NCI-H2029 treated with DMSO at 0.1 percent for 48 hours (cell line): ENCODE results near the gene PDP2.
"Not testable (repeated sequence)": the region's sequence is repeated elsewhere in the genome, so short reads cannot be mapped to it uniquely, and the experiment has no call there.

Source experiments
- DNase-seq: peaks from one replicate; lab custom pipeline; 2025; lab: John Stamatoyannopoulos, UW

The PDP2 gene

DNA sequence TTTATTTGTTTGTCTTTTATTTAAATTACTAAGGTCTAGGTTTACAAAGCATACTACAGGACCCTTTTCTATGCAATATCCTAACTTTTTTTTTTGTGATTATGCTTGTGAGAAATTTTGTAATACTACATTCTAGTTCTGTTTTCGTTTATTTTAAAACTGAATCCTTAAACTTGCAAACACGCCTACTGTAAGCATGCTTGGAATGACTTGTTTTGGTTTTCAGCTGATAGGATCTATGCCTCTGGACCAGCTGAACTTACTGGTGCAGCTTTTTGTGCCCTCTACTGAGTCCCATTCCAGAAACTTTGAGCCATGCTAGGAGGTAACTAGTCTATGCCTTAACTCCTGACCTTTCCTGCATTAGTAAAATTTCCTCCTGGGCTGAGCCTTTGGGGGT is 6.0 kb downstream of the PDP2 start:
- no peak for DNase-seq

DNA sequence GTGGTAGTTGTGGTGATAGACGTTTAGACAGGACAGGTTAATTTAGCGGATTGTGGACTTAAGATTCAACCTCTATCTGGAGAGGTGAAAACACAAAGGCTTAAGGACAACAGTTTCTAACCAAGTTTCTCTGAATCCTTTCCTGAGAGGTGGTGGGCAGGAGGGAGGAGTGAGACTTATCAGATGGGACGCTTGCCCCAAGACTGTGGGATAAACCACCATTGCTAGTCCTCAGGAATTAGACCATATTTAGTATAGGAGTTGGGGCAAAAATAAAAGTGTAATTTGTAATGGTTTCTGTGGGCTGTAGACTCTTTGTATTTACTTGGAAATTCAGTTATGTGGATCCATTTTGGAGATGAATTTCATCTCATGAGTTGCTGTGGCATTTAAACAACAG is 6.6 kb downstream of the PDP2 start:
- DNase-seq = no peak

DNA sequence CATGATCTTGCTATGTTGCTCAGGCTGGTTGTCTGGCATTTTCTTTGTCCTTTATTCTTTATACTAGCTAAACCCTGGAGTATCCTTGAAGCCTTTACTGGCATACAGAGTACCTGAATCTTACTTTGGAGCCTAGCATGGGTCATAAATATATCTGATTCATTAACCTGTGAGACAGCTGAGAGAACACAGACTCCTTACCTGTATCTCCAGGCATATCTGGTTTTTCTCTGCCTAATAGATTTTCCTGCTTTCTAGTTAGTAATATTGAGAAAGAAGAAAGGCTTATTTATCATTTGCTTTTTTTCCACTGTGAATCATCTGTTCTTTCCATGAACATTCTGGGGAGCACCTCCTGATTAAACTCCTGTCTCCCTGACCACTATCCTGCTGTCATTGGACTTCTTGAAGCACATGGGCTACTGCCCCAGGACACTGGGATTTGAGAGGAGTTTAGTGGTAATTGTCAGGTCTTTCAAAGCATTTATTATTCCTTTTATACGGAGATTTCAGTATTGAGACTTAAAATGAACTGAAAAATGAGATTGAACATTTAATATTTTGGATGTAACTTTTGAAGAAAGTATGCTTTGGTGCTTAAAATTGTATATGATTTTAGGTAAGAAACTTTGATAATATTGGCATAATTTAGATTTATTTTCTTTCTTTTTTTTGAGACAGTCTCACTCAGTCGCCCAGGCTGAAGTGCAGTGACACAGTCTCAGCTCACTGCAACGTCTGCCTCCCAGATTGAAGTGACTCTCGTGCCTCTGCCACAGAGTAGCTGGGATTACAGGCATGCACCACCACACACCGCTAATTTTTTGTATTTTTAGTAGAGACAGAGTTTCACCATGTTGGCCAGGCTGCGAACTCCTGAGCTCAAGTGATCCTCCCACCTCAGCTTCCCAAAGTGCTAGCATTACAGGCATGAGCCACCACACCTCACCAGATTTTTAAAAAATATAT is 8.6 kb downstream of the PDP2 start:
- no peak for DNase-seq

DNA sequence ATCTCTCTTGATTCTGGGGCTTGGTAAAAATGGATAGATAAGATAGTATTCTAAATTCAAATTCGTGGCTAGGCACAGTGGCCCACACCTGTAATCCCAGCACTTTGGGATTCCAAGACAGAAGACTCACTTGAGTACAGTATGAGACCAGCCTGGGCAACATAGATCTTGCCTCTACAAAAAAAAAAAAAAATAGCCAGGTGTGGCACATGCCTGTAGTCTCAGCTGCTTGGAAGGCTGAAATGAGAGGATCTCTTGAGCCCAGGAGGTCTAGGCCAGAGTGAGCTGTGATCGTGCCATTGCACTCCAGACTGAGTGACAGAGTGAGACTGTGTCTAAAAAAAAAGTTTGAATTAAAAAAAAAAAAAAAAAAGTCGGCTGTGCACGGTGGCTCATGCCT is 9.3 kb downstream of the PDP2 start:
- no peak for DNase-seq

DNA sequence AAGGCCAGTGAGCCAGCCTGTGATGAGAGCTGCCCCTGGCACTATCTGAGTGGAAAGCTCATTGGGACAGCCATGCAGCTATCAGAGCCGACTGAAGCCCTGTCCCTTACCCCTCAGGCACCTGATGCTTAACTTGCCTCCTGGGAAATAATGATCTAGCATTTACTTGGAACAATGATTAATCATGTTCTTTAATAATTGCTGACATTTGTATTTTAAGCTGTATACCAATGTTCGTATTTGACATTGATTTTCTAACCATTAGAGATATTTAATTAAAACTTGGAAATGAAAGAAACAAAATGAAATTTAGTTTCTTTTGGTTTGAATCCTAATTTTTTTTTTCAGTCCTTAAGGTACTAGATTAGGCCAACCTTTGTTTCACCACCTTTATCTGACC is 10.5 kb downstream of the PDP2 start:
- DNase-seq = no peak

DNA sequence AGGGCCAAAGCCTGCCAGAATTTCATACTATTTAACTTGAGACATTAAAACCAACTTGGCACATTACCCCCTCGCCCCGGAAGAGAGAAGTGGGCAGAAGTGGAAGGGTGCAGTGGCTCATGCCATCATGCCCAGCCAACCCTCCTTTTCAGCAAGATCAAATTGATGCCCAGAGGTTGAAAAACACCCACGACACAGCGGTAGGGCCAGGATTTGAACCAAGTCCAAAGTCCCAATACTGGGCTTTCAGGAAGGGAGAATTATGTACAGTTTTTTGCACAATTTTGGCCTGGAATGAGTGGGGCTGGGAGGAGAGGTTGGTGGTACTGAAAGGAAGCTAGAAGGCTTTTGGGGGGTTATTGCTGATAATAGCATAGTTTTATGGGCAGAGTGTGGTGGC is 11.0 kb downstream of the PDP2 start:
- no peak for DNase-seq

DNA sequence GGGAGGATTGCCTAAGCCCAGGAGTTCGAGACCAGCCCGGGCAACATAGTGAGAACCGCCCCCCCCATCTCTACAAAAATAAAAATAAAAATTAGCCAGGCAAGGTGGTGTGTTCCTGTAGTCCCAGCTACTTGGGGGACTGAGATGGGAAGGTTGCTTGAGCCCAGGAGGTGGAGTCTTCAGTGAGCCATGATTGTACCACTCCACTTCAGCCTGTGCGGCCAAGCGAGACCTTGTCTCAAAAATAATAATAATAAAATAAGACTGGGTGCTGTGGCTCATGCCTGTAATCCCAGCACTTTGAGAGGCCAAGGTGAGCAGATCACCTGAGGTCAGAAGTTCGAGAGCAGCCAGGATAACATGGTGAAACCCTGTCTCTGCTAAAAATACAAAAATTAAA is 11.5 kb downstream of the PDP2 start:
- no peak for DNase-seq

DNA sequence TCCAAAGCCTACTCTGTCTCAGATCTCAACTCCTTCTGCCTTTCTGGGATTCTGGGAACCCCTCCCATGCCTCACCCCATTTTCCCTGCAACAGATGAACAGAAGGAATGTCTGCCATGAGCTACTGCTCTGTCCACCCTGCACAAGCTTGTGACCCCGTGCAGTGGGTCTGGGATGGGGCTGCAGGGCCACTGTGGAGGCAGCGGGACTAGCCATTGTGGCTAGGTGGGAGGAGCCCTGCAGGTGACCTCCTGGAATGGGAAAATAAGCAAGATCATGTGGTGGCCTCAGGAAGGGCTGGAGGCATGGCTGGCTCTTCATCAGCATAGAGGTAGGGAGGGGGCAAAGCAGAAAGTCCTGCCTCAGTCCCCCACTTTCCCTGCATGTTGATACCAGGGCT is 13.7 kb downstream of the PDP2 start:
- DNase-seq = no peak

DNA sequence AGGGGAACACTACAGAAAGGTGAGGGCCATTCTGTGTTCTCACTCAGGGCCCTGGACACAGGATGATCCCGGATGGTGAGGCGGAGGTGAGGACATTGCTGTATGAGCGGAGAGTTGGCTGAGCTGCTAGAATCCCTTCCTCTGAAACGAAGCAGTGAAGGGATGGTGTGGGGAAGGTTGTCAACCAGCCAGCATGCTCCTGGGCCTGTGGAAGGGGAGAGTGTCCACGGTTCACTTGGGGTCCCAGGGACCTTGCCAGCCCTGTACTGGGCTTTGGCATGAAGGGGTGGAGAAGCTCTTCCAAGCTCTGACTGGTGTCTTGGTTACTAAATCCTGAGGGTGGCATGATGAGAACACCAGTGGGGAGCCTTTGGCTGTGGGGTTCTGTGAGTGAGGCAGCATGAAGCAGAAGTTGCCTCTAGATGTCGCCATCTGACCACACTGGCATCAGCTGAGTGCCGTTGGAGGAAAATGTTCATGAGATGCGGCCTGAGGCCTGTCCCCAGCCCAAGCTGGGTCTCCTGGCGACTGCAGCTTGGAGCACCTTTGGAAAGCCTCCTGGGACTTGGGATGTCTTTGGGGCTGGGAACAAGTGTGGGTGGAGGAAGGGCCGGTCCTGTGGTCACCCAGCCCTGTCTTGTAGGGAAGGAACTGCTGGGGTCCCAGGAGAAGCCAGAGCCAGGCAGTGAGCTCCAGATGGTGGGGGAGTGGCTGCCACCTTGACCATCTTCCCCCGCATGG is 14.8 kb downstream of the PDP2 start:
- no peak for DNase-seq

DNA sequence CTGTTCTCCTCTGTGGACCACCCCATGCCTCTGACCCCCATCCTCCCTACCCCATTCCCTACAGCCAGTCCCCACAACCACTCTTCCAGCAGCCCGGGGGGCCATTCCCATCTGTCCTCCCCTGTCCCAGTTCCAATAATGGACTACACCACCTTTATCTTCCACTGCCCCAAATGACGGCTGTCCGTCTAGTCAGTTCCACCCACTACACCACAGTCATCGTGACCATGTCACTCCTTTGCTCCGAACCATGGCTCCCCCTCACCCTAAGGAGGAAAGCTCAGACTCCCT is 15.3 kb downstream of the PDP2 start:
- DNase-seq = no peak

DNA sequence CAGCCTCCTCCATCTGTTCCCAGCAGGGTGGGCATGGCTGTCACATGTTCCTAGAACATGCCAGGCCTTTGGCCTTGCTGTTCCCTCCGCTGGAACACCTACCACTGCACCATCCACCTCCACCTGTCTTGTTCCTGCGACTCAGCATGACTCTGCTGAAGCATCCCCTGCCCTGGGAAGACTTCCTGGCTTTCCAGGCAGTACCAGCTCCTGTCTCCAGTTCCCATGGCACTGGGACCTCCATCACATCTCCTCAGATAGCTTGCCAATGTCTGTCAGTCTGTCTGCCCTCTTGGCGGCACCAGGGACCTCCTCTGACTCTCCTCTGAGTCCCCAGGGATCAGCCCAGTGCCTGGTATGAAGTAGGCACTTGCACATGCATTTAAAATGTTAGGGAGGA is 15.7 kb downstream of the PDP2 start:
- no peak for DNase-seq

DNA sequence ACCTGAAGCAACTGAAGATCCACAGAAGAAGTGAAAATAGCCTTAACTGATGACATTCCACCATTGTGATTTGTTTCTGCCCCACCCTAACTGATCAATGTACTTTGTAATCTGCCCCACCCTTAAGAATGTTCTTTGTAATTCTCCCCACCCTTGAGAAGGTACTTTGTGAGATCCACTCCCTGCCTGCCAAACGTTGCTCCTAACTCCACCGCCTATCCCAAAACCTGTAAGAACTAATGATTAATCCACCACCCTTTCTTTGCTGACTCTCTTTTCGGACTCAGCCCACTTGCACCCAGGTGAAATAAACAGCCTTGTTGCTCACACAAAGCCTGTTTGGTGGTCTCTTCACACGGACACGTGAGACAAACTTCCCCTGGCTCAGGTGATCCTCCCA is 16.4 kb downstream of the PDP2 start:
- not testable (repeated sequence) for DNase-seq

DNA sequence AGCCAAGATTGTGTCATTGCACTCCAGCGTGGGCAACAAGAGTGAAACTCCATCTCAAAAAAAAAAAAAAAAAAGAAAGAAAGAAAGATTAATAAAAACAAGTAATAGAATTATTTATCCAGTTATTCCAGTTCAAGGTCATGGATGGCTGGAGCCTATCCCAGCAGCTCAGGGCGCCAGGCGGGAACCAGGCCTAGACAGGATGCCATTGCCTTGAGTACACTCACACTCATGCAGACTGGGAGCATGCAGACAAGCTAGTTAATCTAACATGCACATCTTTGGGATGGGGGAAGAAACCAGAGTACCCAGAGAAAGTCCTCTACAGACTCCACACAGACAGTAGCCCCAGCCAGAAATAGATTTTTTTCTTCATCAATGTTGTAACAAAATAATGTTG is 17.9 kb downstream of the PDP2 start:
- no peak for DNase-seq

DNA sequence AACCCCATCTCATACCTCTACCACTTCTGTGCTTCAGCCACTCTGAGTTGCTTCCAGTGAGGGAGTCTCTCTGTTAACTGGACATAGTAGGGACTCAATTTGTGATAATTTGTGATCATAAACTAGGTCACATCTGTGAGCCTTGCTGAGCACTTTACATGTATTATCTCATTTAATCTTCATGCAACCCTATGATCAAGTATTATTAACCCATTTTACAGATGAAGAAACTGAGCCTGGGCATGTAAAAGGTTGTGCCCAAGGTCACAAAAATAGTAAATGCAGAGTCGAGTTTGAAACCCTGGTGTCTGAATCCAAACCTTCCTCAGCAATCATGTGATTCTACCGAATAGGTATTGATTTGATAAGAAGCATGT is 18.6 kb downstream of the PDP2 start:
- no peak for DNase-seq

DNA sequence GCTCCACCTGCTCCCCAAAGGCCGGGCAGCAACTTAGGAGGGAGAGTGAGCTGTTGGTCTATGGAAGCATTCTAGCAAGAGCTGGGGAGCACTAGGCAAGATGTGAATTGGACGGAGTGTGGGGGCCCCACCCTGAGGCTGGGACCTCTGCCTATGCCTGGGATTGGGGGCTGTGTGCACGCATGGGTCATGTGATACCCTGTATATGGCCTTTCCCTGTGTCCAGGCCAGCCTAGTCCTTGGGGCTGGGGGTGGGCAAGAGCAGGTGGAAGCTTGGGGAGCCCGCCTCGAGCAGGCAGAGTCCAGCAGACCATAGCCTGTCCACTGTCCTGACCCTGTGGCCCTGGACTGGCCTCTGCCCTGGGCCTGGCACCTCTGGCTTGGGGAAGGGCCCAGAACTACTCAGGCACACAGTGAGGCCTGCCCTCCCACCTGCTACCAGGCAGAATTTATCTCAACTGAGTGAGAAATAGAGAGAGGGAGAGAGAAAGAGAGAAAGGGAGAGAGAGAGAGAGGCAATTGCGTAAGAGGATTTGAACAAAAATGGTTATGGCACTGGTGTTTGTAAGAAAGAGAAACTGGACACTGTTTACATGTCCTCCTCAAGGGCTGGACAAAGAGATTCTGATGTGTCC is 19.1 kb downstream of the PDP2 start:
- no peak for DNase-seq

DNA sequence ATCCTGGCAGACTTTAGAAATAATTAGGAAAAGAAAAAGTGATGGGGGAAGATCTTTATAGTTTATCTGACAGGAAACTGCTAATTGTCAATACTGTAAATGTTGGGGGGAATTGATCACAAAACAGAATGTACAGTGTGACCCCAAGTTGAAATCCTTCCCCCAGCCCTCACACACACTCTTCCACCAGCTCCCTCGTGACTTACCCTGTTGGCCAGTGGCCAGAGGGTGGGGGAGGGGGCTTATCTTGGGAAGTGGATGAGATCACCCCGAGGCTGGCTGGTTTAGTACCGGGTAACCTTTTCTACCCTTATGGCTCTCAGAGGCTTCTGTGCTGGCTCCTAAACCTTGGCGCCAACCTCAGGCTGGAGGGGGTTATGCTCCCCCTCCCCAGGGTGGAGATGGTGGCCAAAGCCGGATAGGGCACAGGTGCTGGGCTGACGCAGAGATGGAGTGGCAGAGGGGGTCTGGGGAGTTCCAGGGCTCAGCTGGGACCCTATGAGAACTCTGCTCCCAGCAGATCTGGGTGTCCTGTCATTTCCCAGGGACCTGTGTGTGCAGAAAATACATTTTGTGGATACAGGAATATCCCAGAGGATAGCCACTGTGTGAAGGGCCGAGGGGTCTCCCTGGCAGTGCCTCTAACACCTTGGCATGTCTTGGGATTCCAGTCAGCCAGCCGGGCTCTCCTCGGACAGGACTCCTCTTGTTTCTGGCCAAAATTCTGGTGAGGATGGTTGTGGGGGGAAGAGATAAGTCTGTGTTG is 19.8 kb downstream of the PDP2 start:
- no peak for DNase-seq

DNA sequence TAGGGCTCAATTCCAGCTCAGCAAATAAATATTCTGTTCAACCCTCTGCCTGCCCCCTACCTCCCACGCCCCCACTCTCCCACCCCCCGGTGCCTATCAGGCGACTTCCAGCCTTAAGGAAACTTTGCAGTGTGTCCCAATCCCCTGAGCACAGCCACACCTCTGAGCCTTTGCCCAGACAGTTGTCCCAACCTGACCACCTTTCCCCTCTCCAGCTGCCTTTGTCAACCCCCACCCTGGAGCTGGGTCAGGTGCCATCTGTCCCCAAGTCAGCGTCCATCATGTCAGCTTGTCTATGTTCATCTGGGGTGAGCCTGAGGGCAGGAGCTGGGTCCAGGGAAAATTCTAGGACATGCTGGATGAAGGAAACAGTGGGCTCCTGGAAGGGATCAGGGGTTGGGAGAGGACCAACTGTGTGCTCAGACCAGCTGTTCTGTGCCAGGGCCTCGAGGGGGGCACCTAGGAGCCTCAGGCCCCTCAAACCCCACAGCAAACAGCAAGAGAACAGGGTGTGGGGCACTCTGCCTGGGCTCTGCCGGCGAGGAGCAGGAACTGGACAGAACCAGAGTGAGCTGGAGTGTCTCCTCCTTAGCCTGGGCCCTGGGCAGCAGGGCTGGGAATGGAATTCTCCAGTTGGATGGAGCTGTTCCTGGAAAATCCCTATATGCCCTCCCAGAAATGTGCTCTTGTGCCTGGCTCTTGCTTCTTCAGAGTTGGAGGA is 20.6 kb downstream of the PDP2 start:
- DNase-seq = no peak

DNA sequence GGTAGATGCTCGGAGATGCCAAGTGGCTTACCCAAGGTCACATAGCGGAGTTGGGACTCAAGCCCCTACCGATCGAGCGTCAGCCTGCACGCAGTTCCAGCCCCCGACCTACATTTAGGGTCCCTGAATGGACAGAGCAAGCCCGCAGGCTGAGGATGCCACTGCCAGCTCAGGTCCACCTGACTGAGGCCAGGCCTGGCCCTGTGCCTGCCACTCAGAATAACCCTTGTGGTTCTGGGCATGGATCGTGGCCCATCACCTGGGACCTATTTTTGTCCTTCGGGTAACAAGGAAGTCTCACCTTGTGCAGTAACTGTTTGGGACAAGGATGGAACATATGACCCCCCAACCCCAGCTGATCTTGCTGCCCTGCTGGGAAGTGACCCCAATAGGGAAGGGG is 21.3 kb downstream of the PDP2 start:
- DNase-seq = no peak

DNA sequence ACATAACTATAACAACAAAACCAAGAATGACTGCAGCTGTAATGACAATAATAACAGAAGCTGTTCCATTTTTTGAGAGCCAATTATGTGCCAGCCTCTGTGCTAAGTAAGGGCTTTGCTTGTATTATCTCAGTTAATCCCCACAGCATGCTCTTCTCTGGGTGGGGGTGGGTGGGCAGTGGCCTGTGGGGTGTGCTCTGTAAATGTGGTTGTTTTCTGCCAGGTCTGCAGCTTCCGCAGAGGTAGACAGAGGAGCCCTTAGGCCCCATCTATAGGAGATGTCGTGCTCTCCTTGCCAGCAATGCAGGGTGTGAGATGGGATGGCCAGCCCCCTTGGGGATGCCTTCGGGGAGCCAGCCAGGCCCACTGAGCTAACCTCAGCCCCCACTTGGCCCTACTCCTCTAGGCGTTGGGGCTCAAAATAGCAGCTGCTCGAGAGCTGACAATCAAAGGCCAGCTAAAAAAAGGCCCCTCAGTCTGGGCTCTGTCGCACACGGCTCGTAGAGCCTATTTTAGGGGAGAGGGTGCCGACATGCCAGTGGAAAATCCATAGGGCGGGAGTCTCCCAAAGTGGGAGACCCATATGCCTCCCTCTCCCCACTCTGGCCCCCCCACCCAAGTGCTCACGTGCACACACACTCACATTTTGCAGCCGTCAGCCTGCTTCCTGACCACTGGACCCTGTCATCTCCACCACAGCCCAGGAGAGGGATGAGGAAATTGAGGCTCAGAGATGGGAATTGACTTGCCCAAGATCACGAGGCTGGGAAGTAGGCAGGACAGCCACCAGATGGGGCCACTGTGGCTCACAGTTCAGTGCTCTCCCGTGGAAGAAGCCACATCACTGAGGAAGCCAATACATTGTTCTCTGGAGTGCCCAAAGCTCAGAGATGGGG is 22.6 kb downstream of the PDP2 start:
- no peak for DNase-seq

DNA sequence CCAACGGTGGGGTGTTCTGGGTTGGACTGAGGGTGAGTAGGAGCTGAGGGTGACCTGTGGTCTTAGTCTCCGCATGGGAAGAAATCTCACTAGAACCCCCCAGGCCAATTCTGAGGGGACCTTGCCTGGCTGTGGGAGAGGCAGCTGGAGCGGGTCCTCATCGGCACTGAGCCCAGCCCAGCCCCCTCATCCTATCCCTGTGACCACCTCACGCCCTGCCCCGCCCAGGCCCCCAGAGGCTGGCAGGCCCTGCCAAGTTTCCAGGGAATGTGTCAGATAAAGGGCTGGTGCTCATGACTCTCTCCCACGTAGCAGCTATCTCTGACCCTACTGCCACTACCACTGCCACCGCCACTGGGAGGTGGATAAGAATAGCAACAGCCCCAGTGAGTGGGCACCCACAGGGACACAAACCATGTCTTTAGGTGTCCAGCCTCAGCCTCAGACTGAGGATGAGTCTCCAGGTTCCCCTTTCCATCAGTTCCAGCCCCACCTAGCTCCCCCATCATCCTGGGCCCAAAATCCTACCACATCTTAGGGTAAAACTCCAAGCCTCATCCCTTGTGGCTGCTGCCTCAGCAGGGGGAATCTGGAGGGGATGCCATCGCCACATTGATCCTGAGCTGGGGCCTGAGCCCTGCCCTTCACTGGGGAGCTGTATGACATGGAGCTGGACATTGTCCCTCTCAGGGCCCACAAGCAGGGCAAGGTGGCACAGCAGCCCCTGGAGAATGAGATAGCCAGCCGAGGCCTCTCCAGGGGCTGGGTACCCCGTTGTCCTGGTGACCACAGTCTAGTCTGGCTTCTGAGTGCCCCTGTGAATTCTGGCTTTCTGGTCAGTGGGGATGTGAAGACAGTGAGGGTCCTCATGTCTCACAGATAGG is 23.5 kb downstream of the PDP2 start:
- DNase-seq = no peak
